NCI-H146 (cell line): Measurements from ENCODE around the gene PCBD1.
"Not testable (repeated sequence)": the region's sequence is repeated elsewhere in the genome, so short reads cannot be mapped to it uniquely, and the experiment has no call there.

Experiments
- DNase-seq: peaks from one replicate; lab custom pipeline; 2025; lab: John Stamatoyannopoulos, UW

Gene PCBD1

DNA sequence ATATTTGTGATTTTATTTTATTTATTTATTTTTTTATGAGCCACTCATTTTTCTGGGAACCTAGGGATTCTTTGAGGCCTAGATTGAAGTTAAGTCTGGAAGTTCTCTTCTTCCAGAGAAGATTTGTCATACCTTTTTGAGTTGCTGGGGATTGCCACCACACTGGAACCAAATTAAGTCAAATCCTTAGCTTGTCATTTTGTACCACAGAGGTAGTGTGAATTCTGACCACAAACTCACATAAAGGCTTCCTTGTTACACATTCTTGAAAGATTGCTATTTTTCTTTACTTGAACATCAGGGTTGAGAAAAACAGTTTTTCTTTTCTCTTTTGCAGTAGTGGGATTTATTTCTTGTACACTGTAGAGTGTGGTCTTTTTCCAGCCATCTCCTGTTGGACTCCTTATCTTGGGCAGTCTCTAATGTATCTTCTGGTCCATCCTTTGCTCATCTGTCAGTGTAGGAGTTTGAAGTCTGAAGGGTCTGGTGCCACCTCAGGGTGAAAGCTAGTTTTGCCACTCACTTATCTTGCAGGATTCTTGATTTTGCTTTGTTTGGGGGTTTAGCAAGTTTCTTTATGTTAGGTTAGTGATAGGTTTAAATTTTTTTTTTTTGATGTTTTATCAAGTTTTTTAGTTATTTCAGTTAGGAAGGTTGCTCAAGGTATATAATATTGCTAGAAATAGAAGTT is 24.8 kb downstream of the PCBD1 start:
- no peak for DNase-seq

DNA sequence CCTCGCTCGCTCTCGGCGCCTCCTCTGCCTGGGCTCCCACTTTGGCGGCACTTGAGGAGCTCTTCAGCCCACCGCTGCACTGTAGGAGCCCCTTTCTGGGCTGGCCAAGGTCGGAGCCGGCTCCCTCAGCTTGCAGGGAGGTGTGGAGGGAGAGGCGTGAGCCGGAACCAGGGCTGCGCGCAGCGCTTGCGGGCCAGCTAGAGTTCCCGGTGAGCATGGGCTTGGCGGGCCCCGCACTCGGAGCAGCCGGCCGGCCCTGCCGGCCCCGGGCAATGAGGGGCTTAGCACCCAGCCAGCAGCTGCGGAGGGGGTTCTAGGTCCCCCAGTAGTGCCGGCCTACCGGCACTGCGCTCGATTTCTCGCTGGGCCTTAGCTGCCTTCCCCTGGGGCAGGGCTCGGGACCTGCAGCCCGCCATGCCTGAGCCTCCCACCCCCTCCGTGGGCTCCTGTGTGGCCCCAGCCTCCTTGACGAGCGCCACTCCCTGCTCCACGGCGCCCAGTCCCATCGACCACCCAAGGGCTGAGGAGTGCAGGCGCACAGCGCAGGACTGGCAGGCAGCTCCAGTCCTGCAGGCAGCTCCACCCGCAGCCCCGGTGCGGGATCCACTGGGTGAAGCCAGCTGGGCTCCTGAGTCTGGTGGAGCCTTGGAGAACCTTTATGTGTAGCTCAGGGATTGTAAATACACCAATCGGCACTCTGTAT is 26.7 kb downstream of the PCBD1 start:
- not testable (repeated sequence) for DNase-seq

DNA sequence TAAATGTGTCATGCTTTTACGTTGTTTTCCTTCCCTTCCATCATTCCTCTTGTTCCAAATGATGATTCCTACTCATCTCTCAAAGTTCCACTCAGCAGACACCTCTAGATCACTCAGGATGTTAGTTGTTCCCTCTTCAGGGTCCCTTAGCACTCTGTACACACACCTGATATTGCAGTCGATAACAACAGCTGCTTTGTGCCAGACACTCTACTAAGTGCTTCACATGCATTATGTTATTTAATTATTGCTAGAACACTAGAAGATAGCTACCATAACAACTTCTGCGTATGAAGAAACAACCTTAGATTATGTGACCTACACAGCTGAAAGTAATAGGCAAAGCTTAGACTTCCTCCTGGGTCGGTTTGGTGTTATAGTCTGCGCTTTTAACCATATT is 29.6 kb downstream of the PCBD1 start:
- no peak for DNase-seq

DNA sequence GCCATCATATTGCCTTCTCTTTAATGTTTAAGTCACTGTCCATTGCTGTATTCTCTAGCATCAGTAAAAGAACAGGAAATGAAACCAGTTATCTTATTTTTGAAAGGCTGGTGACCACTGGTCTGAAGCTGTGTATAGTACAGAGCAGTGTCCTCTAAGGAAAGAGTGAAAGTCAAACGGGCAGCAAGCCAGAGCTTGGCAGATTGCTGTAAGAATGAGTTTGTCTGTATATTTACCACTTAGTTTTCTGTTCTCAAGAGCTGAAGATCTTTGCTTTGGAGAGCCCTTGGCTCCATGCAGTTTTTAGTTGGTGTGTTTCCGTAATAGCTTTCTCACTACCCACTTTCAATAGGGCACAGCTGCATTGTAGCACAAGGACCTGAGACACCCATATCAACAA is 31.9 kb downstream of the PCBD1 start:
- no peak for DNase-seq

DNA sequence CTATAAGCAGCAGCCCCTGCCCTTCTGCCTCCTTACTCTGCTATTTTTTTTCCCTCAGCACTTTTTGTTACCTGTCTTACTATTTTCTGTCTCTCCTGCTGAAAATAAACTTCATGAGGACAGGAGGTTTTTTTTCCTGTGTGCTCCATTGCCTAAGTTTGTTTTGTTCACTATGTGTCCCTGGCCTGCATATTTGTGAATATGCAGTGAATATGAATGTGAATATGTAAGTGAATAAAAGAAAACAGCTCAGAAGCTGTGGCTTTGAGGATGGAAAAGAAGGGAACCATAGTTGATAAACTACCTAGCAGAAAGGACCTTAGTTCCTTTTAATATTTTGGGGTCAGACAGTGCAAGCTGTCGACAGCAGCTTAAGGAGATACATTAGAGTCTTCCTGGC is 34.9 kb downstream of the PCBD1 start:
- DNase-seq, result no peak

DNA sequence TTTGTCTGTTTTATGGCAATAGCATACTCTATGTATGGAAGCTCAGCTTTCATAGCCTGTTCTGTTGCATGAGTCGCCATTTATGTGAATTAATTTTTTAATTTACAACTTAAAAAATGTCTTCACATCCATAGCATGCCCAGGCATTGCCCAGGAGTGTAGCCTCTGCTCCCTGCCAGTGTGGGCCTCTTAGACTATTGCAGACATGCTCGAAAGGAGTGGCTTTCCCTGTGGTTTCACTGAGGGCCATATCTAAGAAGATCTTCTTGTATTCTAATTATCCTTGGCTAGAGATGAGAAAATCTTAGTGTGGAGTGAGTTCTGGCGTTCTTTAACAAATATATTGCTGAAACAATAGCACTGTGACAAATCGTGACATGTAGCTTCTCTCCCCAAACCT is 35.3 kb downstream of the PCBD1 start:
- no peak for DNase-seq

- peak; percentile 39 for DNase-seq
These were observed 36.5 kb downstream of the PCBD1 start for GRCh38 chr10:70851597-70852475.

- DNase-seq, result no peak
These were observed 38.3 kb downstream of the PCBD1 start for GRCh38 chr10:70850097-70850496.

GRCh38 chr10:70849582-70850016 is 38.8 kb downstream of the PCBD1 start:
- no peak for DNase-seq

- DNase-seq, result no peak
These were observed 40.6 kb downstream of the PCBD1 start for GRCh38 chr10:70847659-70848360.

DNA sequence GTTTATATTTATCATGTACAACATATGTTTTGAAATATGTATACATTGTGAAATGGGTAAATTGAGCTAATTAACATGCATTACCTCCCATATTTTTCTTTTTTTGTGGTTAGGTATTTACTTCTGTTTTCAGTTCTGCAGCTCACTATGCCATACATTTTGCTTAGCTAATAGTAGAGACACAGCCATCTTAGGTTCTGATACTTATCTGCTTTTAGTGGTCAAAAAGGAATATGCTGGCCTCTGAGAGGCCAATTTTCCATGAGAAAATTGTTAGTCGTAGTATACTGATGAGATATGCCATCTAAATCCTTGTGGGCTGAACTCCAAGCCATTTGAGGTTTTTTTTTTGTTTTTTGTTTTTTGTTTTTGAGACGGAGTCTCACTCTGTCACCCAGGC is 41.6 kb downstream of the PCBD1 start:
- DNase-seq, result no peak

DNA sequence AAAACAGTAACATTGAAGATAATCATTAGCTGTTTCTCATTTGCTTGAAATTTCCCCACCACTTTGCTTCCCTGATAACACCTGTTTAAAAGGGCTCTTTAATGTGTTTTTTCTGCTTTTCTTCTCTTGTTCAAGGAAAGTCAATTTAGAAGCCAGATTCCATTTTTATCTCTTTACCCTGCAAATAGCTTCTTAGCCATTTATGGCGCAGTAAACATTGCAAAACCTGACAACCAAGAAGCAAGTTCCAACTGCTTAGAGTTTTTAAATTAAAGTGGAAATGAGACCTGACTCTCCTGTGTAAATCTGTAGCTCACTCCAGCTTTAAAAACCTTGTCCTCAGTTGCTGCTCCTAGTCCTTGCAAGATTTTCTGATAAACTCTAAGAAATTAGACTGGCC is 42.5 kb downstream of the PCBD1 start:
- no peak for DNase-seq

DNA sequence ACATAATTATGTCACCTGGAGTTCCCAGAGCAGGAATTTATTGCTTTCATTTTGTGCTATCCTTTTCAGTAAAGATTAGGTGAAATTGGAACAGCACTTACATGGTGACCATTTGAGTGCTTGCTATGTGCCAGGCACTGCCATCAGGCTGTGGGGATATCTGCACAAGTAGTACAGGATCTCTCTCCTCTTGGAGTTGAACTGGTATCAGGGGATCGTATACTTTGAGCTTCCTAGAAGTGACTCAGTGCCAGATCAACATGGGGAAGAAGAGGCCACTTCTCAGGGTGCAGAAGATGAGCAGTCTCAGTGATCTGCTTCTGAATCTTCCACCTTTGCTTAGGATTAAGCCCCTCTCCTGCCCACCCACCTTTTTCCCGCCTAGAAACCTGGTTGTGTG is 43.1 kb downstream of the PCBD1 start:
- DNase-seq, result no peak

DNA sequence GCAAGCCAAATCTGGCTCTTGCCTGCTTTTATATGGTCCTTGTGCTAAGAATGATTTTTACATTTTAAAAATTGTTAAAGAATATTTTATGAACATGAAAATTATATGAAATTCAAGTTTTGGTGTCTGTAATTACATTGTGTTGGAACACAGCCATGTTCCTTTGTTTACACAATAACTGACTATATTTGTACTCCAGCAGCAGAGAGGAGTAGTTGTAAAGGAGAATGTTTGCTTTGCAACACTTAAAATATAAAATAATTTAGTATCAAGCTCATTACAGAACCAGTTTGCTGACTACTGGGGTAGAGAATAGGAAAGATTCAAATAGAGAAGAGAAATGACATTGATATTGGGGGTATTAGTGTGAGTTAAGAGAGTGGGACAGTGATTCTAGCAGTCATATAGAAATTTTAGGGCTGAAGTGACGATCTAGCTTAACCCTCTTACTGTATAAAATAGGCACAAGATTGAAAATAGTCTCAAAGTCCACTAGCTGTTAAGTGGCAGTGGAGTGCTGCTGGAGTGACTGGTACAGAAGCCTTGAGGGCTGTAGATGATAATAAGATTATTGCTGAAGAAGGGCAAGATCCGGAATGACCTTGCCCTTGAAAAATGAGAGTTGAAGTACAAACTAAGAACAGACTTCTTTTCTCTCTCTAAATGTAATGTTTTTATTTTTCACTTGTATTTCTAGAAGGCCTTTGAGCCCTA is 44.4 kb downstream of the PCBD1 start:
- DNase-seq, result peak; percentile 18

DNA sequence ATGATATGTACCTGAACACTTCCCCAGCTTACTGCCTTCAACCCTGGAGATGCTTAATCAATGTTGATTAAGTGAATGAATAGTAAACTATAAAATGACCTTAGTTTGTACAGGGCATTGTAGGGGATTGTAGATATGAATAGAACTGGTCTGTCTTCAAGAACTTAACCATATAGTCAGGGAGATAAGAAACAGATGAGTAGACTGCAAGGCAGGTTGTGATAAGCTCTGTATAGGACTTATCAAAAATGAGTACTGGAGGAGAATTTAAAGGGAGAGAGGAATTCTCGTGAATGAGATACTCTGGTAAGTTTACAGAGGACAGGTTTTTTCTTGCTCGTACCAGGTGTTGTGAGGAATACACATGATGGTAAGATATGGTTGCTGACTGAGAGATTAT is 45.0 kb downstream of the PCBD1 start:
- peak; percentile 17 for DNase-seq

- DNase-seq, result no peak
These were observed 47.5 kb downstream of the PCBD1 start for GRCh38 chr10:70840836-70841235.

DNA sequence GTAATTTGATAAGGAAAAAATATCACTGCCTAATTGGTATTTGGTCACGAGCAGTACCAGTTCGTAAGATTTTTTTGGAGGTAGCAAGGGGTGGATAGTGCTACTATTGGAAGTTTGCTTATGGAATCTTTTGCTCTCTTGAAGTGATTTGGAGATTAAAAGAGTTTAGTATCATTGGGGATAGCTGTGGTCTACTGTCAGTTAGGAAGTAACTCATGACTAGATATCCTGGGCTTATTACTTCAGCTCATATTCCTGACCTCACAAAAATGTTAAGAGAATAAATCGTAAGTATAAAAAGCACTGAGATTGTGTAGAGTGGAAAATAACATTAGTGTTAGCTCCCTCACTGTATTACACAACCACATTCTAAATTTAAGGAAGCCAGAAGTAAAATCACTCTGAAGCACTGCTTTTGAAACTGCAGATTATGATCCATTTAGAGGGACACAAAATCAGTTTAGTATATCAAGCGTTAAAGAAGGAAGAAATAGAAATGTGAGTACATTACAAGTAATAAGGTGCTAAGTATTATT is 50.0 kb downstream of the PCBD1 start:
- DNase-seq, result no peak

DNA sequence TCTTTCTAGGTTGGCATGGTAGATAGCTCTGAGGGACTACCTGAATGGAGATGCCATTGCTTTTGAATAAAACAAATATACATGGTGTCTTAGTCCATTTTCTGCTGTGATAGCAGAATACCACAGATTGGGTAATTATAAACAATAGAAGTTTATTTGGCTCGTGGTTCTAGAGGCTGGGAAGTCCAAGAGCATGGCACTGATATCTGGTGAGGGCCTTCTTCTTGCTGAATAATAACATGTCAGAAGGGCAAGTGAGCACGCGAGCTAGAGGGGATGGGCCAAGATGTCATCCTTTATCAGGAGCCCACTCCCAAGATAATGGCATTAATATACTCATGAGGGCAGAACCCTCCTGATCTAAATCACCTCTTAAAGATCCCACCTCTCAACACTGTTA is 50.7 kb downstream of the PCBD1 start:
- DNase-seq, result no peak

- DNase-seq, result no peak
These were observed 52.0 kb downstream of the PCBD1 start for GRCh38 chr10:70836319-70836718.

GRCh38 chr10:70834441-70835151 is 53.8 kb downstream of the PCBD1 start:
- no peak for DNase-seq

DNA sequence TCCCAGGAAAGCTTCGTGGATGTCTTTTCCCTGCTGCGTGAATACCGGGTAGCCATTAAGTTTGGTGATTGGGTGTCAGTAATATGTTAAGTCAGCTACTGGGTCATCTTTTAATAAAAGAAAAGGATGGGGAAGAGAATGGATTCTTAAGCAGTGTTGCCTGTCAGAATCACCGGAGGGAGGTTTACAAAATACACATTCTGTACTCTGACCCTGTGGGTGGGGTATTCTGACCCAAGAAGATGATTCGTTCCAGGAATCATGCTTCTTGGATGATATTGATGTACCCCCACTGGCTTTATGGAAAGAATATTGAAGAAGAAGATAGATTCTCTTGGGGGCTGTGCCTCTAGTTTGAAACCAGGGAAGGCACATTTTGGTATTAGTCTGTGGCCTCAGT is 54.3 kb downstream of the PCBD1 start:
- DNase-seq, result no peak
